ENCODE data around the gene DNM1L.
A peak's percentile ranks its signal among the peaks of the same experiment; 100 is the strongest.

DNA sequence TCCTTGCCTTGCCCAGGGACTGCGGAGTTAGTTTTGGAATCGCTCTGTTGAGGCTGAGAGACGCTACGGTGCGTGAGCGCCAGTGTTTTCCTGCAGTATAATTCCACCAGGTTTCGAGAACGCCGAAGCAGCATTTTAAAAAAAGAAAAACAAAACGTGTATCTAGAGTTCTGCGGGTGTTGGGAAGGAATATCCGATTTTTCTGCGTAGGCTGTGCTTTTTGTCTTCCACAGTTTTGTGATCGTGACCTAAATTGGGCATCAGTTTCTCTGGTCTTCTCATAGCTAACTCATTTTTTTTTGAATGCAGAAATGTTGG is 778 bp downstream of the DNM1L start:
- TF ChIP-seq EZH2 (IDR thresholded peaks at IDR 0.05; ENCODE audit: borderline replicate concordance, low read depth, low read length, severe bottlenecking) (no peak), POLR2A (IDR thresholded peaks at IDR 0.05; ENCODE audit: low read depth, low read length) (no peak), POLR2AphosphoS5 (IDR thresholded peaks at IDR 0.05; ENCODE audit: insufficient read depth, low read depth, low read length) (peak; percentile 10)
- TF ChIP-seq, protein P1, sequence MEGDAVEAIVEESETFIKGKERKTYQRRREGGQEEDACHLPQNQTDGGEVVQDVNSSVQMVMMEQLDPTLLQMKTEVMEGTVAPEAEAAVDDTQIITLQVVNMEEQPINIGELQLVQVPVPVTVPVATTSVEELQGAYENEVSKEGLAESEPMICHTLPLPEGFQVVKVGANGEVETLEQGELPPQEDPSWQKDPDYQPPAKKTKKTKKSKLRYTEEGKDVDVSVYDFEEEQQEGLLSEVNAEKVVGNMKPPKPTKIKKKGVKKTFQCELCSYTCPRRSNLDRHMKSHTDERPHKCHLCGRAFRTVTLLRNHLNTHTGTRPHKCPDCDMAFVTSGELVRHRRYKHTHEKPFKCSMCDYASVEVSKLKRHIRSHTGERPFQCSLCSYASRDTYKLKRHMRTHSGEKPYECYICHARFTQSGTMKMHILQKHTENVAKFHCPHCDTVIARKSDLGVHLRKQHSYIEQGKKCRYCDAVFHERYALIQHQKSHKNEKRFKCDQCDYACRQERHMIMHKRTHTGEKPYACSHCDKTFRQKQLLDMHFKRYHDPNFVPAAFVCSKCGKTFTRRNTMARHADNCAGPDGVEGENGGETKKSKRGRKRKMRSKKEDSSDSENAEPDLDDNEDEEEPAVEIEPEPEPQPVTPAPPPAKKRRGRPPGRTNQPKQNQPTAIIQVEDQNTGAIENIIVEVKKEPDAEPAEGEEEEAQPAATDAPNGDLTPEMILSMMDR (IDR thresholded peaks at IDR 0.05; ENCODE audit: extremely low read depth in 1 of 2, insufficient read depth in 1 of 2, low read depth in 1 of 2, low read length in 2 of 2): no peak
- TF ChIP-seq, protein P2, sequence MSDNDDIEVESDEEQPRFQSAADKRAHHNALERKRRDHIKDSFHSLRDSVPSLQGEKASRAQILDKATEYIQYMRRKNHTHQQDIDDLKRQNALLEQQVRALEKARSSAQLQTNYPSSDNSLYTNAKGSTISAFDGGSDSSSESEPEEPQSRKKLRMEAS (IDR thresholded peaks at IDR 0.05; ENCODE audit: insufficient read depth, insufficient read length): no peak

Data from endothelial cell of umbilical vein (primary cell).